GM18870 (cell line): ENCODE data around the gene IL6.
"Not testable (repeated sequence)": the region's sequence is repeated elsewhere in the genome, so short reads cannot be mapped to it uniquely, and the experiment has no call there.

Experiments used
- ATAC-seq: cut with Tn5 transposase; IDR thresholded peaks from one replicate; pipeline ENCODE4 v1.9.1; 2021; ENCODE audit warnings: moderate library complexity; ENCODE audit not compliant: unreplicated experiment

The IL6 gene

DNA sequence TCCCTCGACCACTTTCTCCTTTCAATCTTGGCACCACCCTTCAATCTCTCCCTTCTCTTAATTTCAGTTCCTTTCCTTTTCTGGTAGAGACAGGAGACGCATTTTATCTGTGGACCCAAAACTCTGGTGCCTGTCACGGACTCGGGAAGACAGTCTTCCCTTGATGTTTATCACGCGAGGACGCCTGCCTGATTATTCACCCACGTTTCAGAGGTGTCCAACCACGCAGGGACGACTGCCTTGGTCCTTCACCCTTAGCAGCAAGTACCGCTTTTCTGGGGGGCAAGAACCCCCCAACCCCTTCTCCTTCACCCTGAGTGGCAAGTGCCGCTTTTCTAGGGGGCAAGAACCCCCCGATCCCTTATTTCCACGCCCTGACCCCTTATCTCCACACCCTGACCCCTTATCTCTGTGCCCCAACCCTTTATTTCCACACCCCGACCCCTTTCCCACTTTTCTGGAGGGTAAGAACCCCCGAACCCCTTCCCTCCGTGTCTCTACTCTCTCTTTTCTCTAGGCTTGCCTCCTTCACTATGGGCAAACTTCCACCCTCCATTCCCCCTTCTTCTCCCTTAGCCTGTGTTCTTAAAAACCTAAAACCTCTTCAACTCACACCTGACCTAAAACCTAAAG, 22.9 kb upstream of the IL6 start:
- ATAC-seq, result not testable (repeated sequence)

- ATAC-seq, result not testable (repeated sequence)
Observed at GRCh38 chr7:22704722-22705121, 22.3 kb upstream of the IL6 start.

GRCh38 chr7:22705874-22706273, 21.1 kb upstream of the IL6 start:
- ATAC-seq, result not testable (repeated sequence)

DNA sequence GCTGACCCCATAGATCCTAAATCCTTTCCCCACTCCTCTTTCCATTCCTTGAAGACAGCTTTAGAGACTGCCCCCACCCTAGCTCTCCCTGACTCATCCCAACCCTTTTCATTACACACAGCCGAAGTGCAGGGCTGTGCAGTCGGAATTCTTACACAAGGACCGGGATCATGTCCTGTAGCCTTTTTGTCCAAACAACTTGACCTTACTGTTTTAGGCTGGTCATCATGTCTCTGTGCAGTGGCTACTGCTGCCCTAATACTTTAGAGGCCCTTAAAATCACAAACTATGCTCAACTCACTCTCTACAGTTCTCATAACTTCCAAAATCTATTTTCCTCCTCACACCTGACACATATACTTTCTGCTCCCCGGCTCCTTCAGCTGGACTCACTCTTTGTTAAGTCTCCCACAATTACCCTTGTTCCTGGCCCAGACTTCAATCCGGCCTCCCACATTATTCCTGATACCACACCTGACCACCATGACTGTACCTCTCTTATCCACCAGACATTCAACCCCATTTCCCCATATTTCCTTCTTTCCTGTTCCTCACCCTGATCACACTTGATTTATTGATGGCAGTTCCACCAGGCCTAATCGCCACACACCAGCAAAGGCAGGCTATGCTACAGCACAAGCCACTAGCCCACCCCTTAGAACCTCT, 19.8 kb upstream of the IL6 start:
- ATAC-seq, result not testable (repeated sequence)

- ATAC-seq, result not testable (repeated sequence)
Observed at GRCh38 chr7:22708214-22708613, 18.8 kb upstream of the IL6 start.

DNA sequence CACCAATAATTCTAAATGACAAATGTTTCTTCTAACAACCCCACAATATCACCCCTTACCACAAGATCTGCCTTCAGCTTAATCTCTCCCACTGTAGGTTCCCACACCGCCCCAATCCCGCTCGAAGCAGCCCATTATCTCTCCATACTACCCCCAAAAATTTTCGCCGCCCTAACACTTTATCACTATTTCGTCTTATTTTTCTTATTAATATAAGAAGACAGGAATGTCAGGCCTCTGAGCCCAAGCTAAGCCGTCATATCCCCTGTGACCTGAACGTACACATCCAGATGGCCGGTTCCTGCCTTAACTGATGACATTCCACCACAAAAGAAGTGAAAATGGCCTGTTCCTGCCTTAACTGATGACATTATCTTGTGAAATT, 18.3 kb upstream of the IL6 start:
- ATAC-seq, result not testable (repeated sequence)

DNA sequence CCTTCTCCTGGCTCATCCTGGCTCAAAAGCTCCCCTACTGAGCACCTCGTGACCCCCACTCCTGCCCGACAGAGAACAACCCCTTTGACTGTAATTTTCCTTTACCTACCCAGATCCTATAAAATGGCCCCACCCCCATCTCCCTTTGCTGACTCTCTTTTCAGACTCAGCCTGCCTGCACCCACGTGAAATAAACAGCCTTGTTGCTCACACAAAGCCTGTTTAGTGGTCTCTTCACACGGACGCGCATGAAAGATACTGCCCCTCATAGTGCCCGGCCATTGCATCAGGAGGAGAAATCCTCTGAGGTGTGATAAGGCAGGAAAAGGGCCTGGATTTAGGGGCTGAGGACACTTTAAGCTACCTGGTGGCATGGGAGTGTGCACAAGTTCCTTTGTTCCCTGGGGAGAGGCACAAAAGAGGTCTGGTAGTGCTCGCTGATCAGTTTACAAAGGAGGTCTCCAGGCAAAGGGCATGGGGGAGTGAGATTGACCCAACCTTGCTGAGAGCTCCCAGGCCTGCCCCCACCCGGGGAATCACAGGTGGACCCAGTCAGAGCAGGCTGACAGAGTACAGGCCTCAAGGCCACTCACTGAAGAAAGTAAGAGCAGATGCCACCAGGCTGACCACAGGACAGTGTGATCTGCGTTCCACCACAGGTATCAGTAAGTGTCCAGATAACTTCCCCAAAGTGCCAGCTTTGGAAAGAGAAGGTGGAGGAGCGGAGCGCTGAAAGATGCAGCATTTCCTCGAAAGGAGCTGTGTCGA, 17.8 kb upstream of the IL6 start:
- ATAC-seq, result not testable (repeated sequence)

DNA sequence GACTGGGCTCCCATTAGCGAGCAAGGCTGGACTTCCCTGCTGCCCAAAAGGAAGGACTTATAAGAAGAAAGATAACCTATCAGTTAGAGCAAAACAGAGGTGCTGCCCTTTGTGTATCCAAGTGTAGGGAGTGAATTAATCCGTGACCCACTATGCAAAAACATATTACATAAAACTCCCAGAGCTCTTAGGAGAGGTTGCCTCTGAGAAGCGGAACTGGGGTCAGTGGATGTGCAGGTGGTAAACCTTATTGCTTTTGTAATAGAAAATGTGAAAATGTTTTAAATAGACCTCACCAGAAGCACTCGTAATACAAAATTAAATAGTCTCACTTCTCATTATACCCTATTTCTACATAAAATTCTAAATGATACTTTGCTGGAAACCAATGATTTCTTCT, 17.1 kb upstream of the IL6 start:
- ATAC-seq, result no peak

DNA sequence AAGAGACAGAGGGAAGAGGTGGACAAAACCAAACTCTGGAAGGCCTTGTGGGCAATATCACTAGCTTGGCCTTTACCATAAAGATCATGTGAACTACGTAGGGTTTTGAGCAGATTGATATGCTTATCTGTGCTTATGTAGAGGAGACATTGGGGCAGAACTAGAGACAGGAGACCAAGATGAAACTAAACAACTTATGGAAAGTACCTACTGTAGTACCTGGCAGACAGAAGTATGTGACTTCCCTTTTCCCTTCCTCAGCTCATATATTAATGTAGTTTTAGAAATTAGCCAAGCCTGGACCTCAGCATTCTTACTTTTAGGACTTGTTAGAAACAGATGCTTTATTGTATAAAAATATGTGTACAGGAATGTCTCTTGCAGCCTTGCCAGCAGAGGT, 14.0 kb upstream of the IL6 start:
- peak; percentile 68 for ATAC-seq

- no peak for ATAC-seq
Observed at GRCh38 chr7:22713463-22713862, 13.5 kb upstream of the IL6 start.

DNA sequence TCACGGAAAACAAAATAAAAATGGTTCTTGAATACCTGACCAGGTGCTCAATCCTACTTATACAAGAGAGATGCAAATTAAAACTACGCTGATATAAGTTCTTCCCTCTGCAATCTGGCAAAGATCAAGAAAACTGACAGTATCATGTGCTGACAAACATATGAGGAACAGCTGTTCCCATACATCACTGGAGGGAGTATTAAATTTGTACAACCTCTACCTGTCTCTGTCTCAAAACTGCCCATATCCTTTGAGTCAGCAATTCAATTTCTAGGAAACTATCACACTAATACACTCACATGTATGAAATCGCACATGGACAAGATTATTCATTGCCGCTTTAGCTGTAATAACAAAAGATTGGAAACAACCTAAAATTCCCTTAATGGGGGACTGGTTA, 11.0 kb upstream of the IL6 start:
- ATAC-seq, result no peak

GRCh38 chr7:22717760-22718159, 9.2 kb upstream of the IL6 start:
- no peak for ATAC-seq

- no peak for ATAC-seq
Observed at GRCh38 chr7:22718200-22718711, 8.7 kb upstream of the IL6 start.

DNA sequence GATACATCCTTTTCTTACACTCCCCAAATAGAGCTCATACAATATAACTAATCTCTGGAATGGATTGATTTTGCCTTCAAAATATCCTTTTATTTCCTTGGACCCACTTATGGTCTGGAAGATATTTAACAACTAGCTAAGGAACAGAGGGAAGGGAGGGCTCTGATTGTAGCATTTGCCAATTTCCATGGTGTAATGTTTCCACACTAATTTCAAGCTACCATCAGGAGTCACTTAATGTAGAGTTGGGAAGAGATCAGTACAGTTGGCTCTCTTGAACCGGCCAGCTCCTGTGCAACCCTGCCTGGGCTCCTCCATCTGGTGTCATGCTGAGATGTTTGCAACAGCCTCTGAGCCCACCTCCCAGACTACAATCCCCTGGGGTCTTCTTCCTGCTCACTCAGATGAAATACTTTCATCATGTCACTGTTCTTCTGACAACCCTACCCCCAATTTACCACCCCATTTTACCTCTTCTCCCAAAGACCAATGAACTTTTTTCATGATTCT, 8.0 kb upstream of the IL6 start:
- ATAC-seq, result no peak

DNA sequence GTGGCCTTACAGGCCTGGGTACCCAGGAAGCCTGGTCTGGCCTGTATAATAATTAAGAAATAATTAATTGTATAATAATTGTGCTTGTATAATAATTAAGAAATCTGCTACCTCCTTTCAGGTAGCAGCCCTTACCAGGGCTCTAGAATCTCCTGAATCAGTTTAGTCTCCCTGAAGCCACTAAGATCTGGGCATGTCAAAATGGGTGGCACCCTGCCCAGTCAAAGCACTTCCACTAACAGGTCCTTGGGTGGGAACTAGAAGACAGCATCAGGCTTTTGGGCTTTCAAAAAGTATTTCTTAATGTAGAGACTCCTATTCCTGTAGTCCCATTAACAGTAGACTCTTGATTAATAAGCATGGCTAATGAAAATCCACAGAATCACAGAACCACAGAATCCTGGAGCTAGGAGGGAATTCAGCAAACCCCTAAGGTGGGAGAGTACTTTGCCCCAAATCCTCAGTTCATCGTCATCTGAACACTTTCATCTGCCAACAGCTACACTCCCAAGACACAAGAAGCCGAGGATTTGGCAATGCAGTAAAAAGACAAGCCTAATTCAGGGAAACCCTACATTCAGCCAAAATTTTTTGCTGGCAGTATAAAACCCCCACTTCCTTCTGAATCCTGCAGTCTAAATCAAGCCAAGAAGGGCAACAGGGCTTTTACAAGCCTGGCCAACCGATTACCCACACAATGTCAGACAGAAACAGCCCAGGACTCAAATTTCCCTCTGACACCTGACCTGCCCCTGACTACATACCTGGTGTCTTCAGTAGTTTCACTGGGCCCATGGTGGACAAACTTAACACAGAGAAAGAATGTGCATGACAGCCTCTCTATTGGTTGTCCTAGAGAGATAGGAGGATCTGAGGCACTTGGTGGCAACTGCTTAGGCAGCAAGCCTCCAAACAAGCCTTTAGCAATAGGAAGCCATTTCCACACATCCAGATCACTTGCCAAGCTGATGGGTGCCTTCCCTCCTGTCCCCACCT, 5.9 kb upstream of the IL6 start:
- ATAC-seq, result no peak

GRCh38 chr7:22722536-22723180, 4.3 kb upstream of the IL6 start:
- ATAC-seq, result no peak

- ATAC-seq, result no peak
Observed at GRCh38 chr7:22723181-22723601, 3.8 kb upstream of the IL6 start.

GRCh38 chr7:22723637-22724036, 3.4 kb upstream of the IL6 start:
- no peak for ATAC-seq

- no peak for ATAC-seq
Observed at GRCh38 chr7:22724861-22725260, 2.1 kb upstream of the IL6 start.

- no peak for ATAC-seq
Observed at GRCh38 chr7:22725585-22725984, 1.4 kb upstream of the IL6 start.
